Activated T-helper 1 cell treated with Interleukin-2 at 50 U/mL for 16 hours (primary cell): ENCODE measurements around the gene FBXO47.

Experiments
- DNase-seq: peaks from one replicate; pipeline ENCODE4 v3.0.0-alpha.2; 2020; ENCODE audit warnings: low read depth

The FBXO47 gene, protein sequence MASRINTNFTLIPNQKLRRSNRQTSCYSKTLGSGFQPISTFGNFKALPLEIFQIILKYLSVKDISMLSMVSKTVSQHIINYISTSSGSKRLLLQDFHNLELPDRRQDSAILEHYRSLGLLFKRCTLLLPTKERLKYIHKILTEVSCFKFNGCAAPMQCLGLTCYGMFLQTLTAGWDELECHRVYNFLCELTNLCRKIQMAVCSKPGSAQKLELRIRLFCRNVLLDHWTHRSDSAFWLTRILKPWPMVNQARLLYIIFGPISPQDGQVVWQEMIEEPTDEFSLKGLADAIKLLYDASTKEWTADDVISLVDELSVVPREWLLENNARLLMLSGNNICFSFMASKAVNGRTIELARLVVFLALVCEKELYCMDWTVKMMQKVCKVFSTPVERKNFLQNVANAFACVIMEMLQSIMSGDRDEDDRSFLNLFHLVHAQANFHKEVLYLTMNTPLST

DNA sequence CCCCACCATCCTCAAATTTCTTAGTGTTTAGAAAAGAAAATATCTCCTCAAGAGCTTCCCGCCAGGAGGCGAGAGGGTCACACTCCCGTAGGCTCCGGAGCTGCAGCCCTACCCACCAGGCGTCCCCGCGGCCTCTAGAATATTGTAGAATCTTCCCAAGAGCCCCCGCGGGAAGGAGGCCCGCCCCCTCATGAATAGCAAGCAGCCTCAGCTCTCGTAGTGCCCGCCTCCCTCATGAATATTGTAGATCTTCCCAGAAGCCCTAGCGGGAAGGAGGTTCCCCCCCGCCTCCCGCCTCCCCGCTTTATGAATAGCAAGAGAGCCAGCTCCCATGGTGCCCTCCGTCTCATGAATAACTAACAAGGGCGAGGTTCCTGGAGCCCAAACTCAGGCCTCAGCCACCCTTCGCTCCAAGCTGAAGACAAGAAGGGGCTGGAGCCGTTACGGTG is at the start of gene FBXO47:
Gene FBXO47, minus strand, starts transcription at position 114 of the 449 bp plus-strand sequence. CDS start 4,378 bp downstream, outside the sequence.
- DNase-seq = peak; percentile 62

DNA sequence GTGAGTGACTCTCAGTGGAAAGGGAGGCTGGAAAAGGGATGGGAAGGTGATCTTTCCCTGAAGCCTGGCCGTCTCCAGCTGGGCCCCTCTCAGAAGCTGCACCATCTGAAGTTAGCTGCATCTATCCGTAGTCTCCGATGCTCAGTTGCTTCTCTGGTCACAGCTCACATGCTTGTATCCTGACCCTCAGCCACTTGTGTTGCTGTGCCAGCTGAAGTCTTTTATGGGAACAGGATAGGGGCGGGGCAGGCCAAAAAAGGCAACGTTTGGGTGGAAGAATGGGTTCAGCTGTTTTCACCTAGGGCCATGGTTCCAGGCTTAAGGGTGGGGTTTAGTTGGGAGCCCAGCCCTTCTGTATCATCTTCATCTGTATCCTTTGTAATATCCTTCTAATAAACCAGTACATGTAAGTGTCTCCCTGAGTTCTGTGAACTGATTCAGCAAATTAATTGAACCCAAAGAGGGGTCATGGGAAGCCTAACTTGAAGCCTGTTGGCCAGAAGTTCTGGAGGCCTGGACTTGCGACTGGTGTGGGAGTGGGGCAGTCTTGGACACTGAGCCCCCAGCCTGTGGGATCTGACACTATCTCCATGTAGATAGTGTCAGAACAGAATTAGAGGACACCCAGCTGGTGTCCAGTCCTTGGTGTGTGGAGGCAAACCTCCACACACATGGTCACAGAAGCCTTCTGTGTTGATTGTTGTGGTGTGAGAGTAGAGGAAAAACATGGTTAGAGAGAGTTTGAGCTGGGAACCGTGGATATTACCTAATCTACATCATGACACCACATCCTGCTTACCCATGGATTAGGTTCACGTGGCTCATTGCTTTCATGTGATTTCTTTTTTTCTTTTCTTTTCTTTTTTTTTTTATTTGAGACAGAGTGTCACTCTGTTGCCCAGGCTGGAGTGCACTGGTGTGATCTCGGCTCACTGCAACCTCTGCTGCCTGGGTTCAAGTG is 49.3 kb upstream of the FBXO47 start:
- DNase-seq = no peak

DNA sequence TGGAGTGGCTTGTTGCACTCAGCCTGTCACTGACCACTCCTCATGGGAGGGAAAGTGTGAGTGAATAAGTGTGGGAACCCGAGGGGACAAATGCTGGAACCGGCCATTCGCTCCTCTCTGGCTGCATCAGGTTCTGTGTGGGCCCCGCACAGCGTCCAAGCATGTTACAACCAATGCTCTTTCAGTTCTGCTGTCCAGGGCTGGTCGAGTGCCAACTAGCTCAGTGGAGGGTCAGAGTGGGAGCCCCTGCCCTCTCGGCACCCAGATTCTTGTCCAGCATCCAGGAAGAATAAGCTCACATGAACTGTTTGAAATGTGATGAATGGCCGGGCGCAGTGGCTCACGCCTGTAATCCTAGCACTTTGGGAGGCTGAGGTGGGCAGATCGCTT is 48.3 kb upstream of the FBXO47 start:
- no peak for DNase-seq

DNA sequence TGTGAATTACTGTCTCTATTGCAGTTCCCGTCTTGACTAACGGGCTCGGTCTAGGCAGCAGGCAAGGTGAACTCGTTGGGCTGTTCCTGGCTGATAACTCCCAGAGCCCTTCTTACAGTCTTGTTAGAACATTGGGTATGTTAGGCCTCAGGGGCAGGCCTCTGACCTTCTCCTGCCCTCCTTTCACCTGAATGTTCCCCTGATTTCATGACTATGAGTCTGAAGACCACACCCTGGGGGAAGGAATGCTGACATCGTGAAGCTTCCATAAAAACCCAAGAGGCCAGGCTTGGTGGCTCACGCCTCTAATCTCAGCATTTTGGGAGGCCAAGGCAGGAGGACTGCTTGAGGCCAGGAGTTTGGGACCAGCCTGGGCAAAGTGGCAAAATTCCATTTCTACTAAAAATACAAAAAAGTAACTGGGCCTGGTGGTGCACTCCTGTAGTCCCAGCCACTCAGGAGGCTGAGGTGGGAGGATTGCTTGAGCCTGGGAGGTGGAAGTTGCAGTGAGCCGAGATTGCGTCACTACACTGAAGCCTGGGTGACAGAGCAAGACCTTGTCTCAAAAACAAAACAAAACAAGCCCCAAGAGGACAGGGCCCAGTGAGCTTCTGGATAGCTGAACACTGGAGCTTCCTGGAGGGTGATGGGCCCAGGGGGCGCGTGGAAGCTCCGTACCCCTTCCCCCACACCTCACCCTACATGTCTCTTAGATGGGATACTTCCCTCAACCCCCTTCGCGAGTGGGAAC is 47.8 kb upstream of the FBXO47 start:
- no peak for DNase-seq

DNA sequence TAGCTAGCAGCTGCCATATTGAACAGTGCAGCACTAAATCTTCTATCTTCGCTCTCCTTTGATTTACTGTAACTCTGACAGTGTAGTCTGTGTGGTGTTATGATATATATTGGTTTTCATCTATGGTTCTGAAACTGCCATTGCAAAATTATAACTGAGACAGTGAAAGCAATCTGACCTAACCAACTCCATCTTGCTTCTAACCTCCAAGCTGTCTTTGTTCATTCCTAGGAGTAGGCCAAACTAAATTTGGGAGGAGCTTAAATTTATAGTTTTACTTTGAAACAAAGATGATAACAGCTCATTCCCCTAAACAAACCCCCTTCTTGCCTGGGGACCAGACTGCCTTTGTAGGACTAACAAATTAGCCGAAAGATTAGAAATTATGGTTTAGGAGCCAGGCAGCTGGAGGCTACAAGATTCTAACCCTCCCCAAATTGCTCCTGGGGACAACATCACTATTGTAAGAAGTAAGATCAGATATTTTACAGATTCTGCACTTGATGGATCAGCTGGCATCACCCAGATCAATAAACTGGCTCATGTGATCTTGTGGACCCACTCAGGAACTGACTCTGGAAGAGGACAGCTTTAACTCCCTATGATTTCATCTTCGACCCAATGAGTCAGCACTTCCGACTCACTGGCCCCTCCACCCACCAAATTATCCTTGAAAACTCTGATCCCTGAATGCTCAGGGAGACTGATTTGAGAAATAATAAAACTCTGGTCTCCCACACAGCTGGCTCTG is 47.0 kb upstream of the FBXO47 start:
- no peak for DNase-seq

DNA sequence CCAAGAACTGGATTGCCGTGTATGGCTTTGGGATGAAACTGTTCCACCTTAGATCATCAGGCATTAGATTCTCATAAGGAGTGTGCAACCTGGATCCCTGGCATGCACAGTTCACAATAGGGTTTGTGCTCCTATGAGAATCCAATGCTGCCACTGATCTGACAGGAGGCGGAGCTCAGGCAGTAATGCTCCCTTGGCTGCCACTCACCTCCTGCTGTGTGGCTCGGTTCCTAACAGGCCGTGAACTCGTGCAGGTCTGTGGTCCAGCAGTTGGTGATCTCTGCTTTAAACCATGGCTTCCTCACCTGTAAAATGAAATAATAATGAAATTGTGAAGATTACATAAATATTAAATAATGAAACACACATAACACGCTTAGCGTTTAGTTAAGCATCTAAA is 45.5 kb upstream of the FBXO47 start:
- DNase-seq = no peak

DNA sequence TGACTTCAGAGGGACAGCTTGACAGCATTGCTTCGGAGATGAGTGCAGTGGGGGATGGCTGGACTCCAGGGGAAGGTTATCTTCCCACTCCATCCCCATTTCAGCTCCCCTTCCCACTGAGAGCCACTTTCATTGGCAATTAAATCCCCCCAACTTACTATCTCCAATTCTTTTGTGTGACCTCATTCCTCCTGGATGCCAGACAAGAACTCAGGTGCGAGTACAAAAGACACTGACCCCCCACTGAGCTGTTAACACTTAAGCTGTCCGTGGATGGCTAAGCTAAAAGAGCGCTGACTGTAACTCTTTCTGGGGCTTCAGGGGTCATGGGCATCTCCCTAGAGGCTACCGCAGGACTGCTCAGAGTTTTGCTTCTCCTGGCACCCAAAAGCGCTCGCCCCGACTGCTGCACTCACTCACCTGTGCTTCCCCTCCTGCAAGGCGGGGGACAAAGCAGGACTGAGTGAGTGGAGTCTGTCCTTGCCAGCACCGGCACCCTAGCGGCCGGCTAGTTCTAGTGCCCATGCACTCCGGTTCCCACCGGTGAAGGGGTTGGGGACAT is 44.8 kb upstream of the FBXO47 start:
- DNase-seq = no peak

DNA sequence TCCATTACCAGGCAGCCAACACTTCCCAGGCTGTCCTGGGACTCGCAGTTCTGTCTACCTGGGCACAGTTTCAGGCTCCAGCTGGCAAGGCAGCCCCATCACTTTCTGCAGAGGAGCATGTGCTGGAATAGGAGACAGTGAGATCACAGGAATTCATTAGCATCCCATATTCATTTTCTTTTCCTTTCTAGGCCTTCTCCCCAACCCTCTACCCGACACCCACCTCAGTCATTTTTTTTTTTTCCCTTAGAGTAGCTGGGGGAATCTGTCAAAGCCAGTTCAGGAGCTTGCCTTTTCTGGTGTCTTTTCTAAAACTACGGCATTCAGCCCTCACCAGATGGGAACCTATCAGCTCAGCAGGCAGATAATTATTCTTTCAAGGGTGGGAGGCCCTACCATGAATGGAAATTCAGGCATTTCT is 42.4 kb upstream of the FBXO47 start:
- DNase-seq = no peak

DNA sequence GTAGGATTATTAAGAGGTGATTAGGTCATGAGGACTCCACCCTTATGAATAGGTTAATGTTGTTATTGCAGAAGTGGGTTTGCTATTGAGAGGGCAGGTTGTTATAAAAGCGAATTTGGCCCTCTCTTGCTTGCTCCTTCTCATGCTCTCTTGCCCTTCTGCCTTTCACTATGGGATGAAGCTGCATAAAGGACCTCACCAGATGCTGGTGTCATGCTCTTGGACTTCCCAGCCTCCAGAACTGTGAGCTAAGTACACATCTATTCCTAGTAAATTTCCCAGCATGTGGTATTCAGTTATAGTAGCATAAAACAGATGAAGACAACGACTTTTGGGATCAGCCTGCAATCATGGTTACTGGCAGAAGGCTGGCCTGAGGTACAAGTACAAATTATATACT is 41.4 kb upstream of the FBXO47 start:
- DNase-seq = no peak

DNA sequence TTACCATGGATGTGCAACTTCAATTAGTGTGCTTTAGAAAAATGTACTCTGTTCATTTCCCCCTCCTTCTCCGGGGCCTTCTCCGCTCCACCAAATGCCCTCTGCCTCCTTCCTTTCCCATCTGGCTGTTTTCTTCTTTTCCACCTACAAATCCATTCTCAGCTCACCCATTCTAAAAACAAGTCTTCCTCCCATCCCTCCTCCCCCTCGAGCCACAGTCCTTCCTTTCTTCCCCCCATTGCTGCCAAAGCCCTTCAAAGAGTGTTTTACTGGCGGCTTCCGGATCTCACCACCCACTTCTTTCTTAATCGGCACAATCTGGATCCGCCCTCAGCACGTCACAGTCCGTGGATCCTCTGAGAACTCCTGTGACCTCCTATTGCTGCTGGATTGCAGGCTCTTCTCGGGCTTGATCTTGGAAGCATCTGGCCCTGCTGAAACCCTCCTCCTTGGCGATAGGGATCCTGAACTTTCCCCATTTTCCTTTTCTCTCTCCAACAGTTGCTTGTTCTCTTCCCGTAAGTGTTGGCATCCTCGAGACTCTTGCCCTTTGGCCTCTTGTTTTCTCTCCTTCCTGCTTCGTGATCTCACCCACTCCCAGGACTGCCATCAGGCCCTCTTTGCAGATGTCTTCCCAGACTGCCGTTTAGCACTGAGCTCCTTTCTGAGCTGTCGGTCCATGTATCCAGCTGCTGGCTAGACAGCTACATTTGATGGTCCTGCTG is 36.0 kb upstream of the FBXO47 start:
- peak; percentile 14 for DNase-seq

DNA sequence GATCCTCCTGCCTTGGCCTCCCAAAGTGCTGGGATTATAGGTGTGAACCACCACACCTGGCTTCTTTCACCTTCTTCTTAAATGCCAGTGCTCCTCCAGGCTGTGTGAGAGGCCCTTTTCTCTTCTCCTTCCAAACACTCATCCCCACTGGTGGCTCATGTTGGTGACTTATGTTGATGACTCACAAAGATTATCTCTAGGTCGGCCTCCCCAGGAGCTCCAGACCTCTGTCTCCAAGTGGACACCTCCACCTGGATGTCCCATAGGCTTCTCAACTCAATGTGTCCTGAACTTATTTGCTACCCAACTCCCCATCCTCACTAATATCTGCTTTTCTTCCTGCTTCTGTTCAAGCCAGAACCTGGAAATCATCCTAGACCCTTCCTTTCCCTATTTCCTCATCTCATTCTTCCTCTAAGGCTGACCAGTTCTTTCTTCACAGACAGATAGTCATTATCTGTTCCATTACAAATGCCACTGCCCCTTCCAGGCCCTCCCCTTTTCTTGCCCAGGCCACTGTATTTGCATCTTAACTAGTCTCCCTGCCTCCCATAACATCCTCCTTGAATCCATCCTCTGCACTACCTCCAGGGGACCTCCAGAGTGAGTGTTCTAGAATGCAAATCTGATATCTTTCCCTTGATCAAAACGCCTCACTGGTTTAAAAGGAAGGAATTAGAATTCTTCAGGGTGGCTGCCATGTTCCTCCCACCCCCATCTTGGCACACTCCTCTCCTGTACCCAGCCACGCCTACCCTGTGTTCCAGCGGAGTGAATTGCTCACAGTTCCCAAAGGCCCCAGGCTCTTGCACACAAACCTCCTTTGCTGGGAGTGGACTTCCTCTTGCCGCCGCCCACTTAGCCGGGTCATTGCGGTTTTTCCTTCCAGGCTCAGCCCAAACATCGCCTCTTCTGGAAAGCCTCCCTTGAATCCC is 34.8 kb upstream of the FBXO47 start:
- no peak for DNase-seq

DNA sequence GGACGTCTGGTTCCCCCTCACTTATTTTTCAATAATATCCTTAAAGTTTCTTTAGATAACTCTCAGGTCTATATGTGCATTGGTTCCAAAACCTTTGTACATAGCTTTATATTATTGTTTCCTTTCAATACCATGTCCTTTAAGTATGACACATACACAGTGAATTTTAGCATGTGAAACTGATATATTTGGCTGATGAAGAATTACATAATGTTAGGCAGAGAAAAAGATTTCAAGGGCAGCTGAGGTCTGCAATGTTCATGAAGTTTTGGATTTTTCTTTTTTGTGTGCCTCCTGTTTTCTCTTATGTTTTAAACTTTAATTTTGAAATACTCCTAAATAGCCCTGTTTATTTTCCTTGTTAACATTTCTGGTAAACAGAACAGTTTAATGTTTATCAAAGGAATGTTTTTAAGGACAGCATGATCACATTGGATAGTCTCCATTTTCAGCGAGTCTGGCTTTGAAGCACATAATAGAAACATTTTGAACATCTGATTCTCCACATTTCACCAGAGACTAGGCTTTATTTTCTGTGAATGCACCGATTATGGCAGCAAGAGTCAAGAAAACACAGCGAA is 32.9 kb upstream of the FBXO47 start:
- no peak for DNase-seq

DNA sequence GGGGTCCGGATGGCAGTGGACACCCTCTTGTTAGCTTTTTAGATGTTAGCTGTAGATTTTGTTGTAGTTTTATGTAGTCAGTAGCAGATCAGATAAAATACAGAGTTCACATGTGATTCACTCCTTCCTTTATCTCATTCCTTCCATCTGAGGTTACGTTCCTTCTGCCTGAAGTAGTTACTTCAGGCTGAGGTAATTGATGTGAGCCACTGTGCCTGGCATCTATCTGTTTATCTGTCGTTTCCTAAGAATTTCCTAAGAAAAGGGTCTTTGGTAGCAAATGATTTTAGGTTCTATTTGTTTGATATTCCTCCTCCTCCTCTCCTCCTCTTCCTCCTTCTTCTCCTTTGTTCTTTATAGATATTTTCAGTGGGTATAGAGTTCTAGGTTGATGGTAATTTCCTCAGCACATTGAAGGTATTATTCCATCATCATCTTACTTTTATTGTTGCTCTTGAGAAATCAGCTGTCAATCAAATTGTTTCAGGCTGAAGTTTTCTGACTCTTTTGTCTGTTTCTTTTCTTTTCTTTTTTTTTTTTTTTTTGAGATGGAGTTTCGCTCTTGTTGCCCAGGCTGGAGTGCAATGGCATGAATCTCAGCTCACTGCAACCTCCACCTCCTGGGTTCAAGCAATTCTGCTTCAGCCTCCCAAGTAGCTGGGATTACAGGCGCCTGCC is 29.6 kb upstream of the FBXO47 start:
- no peak for DNase-seq

DNA sequence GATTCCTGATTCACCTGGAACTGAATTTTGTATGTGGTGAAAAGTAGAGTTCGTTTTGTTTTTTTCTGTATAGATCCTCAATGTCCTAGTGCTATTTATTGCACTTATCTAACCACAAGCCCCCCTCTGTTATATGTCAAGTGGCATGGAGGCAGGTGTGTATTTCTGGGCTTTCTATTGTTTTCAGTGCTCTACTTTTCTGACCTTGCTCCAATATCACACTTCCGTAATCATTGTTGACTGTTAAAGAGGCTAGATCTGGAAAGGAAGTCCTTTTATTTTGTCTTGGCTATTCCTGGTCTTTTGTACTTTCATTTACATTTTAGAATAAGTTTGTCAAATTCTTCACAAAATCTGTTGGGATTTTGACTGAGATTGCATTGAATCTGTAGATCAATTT is 26.8 kb upstream of the FBXO47 start:
- DNase-seq = no peak

DNA sequence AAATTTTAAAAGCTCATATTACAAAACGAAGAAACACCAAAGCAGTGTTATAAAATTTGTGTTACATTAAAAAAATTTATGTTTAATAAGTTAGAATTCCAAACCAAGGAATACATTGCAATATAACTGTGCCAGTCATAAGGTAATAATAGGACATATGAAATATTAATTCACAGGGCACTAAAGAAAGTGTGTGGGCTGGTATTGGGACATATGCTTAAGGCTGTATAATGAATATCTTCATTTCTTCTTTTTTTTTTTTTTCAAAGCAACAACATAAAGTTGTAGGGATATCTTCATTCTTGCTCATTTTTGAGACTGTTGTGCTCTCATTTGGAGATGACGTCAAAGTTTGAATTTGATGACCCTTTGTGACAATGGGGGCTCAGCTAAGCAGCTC is 17.5 kb upstream of the FBXO47 start:
- no peak for DNase-seq

DNA sequence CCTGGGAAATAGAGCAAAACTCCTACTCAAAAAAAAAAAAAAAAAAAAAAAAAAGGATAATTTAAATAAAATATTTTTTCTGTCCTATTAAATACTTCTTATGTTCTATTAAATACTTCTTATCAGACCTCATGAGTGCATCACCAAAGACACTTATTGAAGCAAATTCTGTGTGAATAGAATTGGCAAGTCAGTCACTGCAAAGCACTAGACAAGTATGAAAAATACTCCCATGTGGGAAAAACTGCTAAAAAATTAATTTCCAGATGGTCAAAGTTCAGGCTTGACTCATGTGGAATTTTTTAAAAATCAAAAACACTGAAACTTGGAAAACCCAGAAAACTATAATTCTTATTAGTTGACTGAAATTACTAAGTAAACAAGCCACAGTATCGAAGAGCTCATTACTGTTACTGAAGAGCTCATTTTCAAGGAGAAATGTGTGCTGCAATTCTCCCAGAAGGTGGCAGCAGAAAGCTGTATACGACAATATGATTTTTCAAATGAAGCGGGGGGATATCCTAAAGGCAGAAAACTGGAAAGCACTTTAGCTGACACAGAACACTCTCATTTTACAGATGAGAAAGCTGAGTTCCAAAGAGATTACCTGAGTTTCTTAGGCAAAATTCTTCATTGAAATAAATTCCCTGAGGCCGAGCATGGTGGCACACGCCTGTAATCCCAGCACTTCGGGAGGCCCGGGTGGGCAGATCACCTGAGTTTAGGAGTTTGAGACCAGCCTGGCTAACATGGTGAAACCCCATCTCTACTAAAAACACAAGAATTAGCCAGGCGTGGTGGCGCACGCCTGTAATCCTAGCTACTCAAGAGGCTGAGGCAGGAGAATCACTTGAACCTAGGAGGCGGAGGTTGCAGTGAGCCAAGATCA is 15.9 kb upstream of the FBXO47 start:
- peak; percentile 7 for DNase-seq

DNA sequence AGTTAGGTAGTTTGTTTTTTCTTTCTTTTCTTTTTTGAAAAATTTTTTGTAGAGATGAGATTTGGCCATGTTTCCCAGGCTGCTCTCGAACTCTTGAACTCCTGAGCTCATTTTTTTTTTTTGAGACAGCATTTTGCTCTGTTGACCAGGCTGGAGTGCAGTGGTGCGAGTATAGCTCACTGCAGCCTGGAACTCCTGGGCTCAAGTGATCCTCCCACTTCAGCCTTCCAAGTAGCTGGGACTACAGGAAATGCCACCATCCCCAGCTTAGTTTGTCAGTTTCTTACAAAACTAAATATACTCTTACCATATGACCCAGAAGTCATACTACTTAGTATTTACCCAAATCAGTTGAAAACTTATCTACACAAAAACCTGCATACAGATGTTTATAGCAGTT is 14.4 kb upstream of the FBXO47 start:
- DNase-seq = no peak
